ENCODE data around the gene GRIK3. TPM values are rescaled to one million over a fixed set of nuclear protein-coding genes. Genes with fewer than 3 reads are reported as not detected.

The GRIK3 gene
- total and polyA plus RNA-seq, 2 experiments from 2014 or later = under 0.01 TPM; not detected in 1

DNA sequence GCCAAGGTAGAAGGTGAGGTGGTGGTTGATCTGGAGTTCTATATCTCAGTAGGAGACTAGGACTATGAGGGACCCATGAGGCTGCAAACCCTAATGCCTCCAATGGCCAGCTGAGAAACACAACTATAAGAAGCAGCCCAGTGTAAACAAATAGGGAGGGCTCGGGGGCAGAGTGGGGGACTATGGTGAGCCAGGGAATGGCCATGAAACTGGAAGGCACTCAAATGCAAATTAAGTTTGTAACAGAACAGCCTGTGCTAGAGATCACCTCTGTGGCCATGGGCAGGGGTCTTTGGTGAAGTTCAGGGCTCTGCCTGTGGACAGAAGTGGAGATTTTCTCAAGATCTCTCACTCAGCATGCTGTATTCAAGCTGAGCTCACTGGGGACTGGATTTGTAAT is 187.1 kb downstream of the GRIK3 start:
- peaks cover 37% of the 10 kb centered on the region for H3K27me3 ChIP-seq
- H3K4me2 ChIP-seq = no peak overlapping the region
- H3K4me3 ChIP-seq = no peak overlapping the region
- no peak overlapping the region for H3K27ac ChIP-seq
- no peaks in the 10 kb centered on the region for H4K20me1 ChIP-seq (ENCODE audit: insufficient read depth, poor library complexity, severe bottlenecking)
- no peaks in the 10 kb centered on the region for H3K4me1 ChIP-seq (ENCODE audit: insufficient read depth)
- TF ChIP-seq, protein P1, sequence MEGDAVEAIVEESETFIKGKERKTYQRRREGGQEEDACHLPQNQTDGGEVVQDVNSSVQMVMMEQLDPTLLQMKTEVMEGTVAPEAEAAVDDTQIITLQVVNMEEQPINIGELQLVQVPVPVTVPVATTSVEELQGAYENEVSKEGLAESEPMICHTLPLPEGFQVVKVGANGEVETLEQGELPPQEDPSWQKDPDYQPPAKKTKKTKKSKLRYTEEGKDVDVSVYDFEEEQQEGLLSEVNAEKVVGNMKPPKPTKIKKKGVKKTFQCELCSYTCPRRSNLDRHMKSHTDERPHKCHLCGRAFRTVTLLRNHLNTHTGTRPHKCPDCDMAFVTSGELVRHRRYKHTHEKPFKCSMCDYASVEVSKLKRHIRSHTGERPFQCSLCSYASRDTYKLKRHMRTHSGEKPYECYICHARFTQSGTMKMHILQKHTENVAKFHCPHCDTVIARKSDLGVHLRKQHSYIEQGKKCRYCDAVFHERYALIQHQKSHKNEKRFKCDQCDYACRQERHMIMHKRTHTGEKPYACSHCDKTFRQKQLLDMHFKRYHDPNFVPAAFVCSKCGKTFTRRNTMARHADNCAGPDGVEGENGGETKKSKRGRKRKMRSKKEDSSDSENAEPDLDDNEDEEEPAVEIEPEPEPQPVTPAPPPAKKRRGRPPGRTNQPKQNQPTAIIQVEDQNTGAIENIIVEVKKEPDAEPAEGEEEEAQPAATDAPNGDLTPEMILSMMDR (IDR thresholded peaks at IDR 0.05; ENCODE audit: poor library complexity) = no peak
- TF ChIP-seq EZH2 (IDR thresholded peaks at IDR 0.05; ENCODE audit: borderline replicate concordance) (no peak), EZH2phosphoT487 (IDR thresholded peaks at IDR 0.05; ENCODE audit: low read depth, severe bottlenecking, unreplicated experiment) (no peak)
- no peaks in the 10 kb centered on the region for H3K9me2 ChIP-seq (replicated peaks; ENCODE audit: insufficient read depth)
- H3K79me2 ChIP-seq = no peaks in the 10 kb centered on the region
- no peak for DNase-seq (ENCODE audit: low spot score)
- no peaks in the 10 kb centered on the region for H3K9me3 ChIP-seq (ENCODE audit: low read depth)
- WGBS (ENCODE audit: low lambda C conversion rate, missing lambda C conversion rate) = 70% methylated on average over 1 of the region's 1 CpG
- H2AFZ ChIP-seq = no peak overlapping the region
- H3K36me3 ChIP-seq (replicated peaks; ENCODE audit: insufficient read depth, low read depth) = no peaks in the 10 kb centered on the region

DNA sequence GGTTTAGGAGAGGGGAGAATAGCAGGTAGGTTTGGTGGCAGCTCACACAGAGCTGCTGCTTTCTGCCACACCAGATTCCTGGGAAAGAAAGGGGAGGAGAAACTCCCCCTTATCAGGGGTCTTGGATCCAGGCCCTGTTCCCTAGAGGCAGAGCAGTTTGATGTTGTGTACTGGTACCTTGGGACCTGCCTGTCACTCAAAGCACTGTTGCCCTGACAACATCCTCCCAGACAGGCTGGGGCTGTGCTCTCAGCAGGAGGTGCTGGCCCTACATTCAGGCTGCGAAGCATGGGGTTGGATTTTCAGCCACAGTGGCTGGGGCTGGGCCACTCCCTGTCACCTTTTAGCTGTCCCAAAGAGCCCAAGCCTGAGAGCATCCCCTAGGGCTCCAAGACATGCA is 188.0 kb downstream of the GRIK3 start:
- Histone ChIP-seq H3K4me1 (ENCODE audit: insufficient read depth) (no peaks in the 10 kb centered on the region), H3K27me3 (peaks cover 37% of the 10 kb centered on the region), H3K4me2 (no peak overlapping the region), H3K4me3 (no peak overlapping the region), H4K20me1 (ENCODE audit: insufficient read depth, poor library complexity, severe bottlenecking) (no peaks in the 10 kb centered on the region), H3K36me3 (replicated peaks; ENCODE audit: insufficient read depth, low read depth) (no peaks in the 10 kb centered on the region), H3K79me2 (no peaks in the 10 kb centered on the region), H3K9me3 (ENCODE audit: low read depth) (no peaks in the 10 kb centered on the region), H2AFZ (no peak overlapping the region), H3K27ac (no peak overlapping the region), H3K9me2 (replicated peaks; ENCODE audit: insufficient read depth) (no peaks in the 10 kb centered on the region)
- 48% methylated on average over 1 of the region's 1 CpG for WGBS (ENCODE audit: low lambda C conversion rate, missing lambda C conversion rate)
- TF ChIP-seq EZH2phosphoT487 (IDR thresholded peaks at IDR 0.05; ENCODE audit: low read depth, severe bottlenecking, unreplicated experiment) = no peak
- DNase-seq (ENCODE audit: low spot score) = no peak

DNA sequence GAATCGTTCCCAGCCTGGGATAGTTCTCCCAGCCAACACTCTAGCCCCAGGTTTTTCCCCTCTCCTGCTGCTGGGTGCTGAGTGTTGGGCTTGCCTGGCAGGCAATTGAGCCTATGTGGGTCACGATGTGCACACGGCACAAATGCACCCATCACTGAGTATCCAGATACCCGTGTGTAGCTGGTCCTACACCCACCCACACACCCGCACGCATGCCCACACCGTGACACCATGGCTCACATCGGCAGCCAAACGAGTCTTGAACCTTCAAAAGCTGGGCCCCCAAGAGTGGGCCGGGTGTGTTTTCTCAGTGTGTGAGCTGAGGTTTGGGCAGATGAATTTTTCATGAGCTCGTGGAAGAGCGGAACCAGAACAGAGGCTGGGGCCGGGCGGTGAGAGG is 188.5 kb downstream of the GRIK3 start:
- Histone ChIP-seq H3K36me3 (replicated peaks; ENCODE audit: insufficient read depth, low read depth) (no peaks in the 10 kb centered on the region), H3K27ac (no peak overlapping the region), H3K4me2 (no peak overlapping the region), H4K20me1 (ENCODE audit: insufficient read depth, poor library complexity, severe bottlenecking) (no peaks in the 10 kb centered on the region), H3K27me3 (peaks cover 36% of the 10 kb centered on the region), H3K79me2 (no peaks in the 10 kb centered on the region), H3K9me3 (ENCODE audit: low read depth) (no peaks in the 10 kb centered on the region), H3K4me1 (ENCODE audit: insufficient read depth) (no peaks in the 10 kb centered on the region), H3K4me3 (no peak overlapping the region), H3K9me2 (replicated peaks; ENCODE audit: insufficient read depth) (no peaks in the 10 kb centered on the region), H2AFZ (no peak overlapping the region)
- DNase-seq (ENCODE audit: low spot score) = no peak
- WGBS (ENCODE audit: low lambda C conversion rate, missing lambda C conversion rate) = 86% methylated on average over 14 of the region's 14 CpGs
- TF ChIP-seq, protein P1 (IDR thresholded peaks at IDR 0.05; ENCODE audit: poor library complexity) = no peak
- TF ChIP-seq EZH2 (IDR thresholded peaks at IDR 0.05; ENCODE audit: borderline replicate concordance) = no peak
- no peak for TF ChIP-seq EZH2phosphoT487 (IDR thresholded peaks at IDR 0.05; ENCODE audit: low read depth, severe bottlenecking, unreplicated experiment)

DNA sequence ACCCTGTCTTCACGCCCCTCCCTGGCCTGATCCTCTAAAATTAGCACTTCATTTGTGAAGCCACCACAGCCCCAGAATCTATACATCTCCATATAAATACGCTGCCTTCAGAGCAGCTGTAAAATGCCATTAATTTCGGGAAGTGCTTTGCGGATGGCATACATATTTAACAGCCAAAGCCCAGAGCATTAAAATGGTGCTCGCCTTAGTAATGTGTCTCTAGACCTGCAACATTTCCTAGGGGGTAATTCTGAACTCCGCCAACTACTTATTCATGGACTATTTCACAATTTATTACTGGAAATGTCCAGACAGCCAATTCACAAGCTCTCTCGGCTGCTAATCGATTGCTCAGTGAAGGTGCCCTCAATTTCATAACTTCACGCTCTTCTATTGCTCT is 189.4 kb downstream of the GRIK3 start:
- peaks cover 31% of the 10 kb centered on the region for H3K27me3 ChIP-seq

More for the DNA sequence above, 189.4 kb downstream of the GRIK3 start:
- Histone ChIP-seq H3K79me2 (no peaks in the 10 kb centered on the region), H3K27ac (no peak overlapping the region), H3K4me2 (no peak overlapping the region), H3K4me1 (ENCODE audit: insufficient read depth) (no peaks in the 10 kb centered on the region), H3K9me2 (replicated peaks; ENCODE audit: insufficient read depth) (no peaks in the 10 kb centered on the region), H3K9me3 (ENCODE audit: low read depth) (no peaks in the 10 kb centered on the region), H3K36me3 (replicated peaks; ENCODE audit: insufficient read depth, low read depth) (no peaks in the 10 kb centered on the region), H3K4me3 (no peak overlapping the region), H4K20me1 (ENCODE audit: insufficient read depth, poor library complexity, severe bottlenecking) (no peaks in the 10 kb centered on the region), H2AFZ (no peak overlapping the region)
- 80% methylated on average over 9 of the region's 9 CpGs for WGBS (ENCODE audit: low lambda C conversion rate, missing lambda C conversion rate)
- DNase-seq (ENCODE audit: low spot score) = no peak
- TF ChIP-seq EZH2 (IDR thresholded peaks at IDR 0.05; ENCODE audit: borderline replicate concordance) (no peak), EZH2phosphoT487 (IDR thresholded peaks at IDR 0.05; ENCODE audit: low read depth, severe bottlenecking, unreplicated experiment) (no peak)
- TF ChIP-seq, protein P1 (IDR thresholded peaks at IDR 0.05; ENCODE audit: poor library complexity) = no peak
